GM18520 (cell line): ENCODE data around the gene EMX1.

Experiments
- ATAC-seq: cut with Tn5 transposase; IDR thresholded peaks from one replicate; pipeline ENCODE4 v1.9.1; 2021; ENCODE audit not compliant: unreplicated experiment

Gene EMX1

DNA sequence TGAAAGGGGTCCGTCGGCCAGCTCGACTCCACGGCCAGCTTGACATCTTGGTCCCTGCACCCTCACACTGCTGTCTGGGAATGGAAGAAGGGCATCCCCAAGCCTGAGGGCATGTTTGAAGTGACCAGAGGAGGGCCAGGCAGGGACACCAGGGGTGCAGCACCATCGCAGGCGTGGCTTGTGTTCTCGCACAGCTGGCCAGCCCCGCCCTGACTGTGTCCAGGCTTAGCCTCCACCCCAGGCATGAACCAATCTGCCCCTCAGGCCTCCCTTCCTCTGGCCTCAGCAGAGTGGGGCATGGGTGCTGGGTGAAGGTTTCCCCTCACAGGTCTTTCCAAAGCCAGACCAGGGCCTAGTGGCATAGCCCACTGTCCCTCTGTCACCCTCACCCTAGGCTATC, 25.0 kb downstream of the EMX1 start:
- ATAC-seq: no peak

GRCh38 chr2:72942881-72943418, 25.6 kb downstream of the EMX1 start:
- no peak for ATAC-seq

GRCh38 chr2:72943540-72944395, 26.4 kb downstream of the EMX1 start:
- no peak for ATAC-seq

- ATAC-seq: no peak
Observed at GRCh38 chr2:72944804-72945449, 27.6 kb downstream of the EMX1 start.

DNA sequence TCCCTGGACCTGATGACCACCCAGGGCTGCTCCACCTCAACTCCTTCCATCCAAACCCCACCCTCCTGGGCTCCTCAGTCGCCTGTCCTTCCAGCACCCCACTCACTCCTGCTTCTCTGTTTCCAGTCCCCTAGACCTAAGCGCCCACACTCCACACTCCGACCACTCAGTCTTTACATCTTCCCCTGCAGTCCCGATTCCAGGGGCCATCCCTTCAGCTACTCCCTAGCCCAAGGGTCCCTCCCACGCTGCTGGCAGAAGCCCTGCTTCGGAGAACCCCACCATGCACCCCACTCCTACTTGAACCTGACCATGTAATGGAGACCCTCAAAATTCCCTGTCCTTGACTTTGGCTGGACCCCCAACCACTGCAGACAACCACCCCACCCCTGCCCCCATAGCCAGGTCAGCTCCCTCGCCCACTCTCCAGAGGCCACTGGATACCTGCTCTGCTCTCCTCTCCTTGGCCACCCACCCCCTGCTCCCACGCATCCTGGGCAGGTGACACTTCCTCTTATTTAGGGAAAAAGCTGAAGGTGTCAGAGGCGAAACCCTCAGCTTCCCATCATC, 28.2 kb downstream of the EMX1 start:
- ATAC-seq: no peak

DNA sequence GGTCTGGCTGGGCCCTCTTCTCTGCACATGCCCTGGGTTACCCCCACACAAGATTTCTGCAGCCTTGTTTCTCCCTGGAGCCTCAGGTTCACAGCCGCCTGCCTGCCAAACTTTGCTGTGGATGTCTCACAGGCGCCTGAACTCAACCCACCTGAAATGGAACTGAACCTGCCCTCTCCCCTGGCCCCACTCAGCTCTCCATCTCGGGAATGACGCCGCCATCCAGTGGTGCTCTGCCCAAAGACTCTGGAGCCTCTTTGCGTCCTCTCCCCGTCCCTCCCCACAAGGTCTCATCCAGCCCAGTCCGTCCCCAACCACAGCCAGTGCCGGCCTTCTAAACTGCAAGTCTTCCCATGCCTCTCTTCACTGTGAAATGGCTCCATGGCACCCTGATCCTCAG, 29.1 kb downstream of the EMX1 start:
- ATAC-seq: no peak

DNA sequence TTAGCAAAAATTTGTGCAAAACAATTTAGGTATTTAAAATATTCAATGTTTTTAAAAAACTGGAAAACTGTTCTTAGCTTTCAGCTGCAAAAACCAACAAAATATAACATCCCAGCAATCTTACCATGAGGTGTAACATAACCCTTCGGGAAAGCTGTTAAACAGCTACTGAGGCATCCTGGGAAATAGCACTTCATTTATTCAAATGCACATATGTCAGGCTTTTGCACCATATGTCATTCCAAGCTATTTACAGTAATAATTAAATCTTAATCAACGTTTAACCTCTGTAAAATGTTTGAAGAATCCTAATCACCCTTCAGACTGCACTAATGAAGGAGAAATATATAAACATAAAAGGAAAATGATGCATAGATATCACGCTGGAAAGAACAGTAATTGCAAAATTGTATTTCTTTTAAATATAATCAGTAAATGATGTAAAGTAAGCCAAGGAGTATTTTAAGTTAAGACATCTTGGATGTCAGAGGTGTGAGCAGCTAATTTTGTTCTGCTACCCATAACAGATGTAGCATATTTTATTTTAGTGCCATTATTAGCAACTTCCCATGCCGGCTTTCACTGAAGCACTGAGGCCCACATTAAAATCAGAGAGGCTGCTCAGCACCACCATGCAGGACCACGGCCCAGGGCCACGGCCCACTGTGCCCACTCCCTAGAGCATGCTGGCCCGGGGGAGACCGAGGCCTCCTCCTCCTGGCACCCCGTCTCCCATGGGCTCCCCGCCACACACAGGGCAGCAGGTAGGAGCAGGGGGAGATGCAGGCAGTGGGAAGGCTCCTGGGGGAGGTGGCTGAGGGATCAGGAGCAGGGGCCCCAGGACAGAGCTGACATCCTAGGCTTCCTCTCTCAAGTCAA, 30.9 kb downstream of the EMX1 start:
- ATAC-seq: no peak

GRCh38 chr2:72949045-72949444, 31.7 kb downstream of the EMX1 start:
- ATAC-seq: no peak

- no peak for ATAC-seq
Observed at GRCh38 chr2:72949642-72950041, 32.3 kb downstream of the EMX1 start.

DNA sequence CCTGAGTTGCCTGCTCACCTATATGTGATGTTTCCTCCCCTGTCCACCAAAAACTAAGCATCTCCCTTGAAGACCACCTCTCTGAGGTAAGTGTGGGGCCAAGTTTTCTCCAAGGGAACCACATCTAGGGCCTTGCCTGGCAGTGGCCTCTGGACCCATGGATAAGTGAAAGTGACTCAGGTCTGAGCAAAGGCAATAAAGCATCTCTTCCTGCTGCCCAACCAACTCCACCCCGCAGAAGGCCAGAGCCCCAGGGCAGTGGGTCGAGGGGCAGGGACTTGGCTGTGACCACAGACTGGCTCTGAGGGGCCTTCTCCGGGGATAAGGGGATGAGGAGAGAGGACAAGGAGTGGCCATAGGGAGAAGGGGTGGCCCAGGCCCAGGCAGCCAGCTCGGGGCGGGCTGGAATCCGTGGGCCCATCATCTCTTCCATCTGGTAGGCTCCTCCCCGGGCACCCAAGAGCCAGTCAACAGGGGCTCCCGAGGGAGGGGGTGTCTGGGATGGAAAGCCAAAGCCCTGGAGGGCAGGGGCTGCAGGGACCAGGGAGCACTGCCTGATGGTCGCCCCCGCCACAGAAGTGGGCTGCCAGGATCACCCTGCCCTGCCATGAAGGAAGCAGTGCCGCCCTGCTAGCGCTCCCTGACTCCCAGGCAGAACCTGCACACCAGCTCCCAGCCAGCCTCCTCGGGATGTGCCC, 33.4 kb downstream of the EMX1 start:
- no peak for ATAC-seq

DNA sequence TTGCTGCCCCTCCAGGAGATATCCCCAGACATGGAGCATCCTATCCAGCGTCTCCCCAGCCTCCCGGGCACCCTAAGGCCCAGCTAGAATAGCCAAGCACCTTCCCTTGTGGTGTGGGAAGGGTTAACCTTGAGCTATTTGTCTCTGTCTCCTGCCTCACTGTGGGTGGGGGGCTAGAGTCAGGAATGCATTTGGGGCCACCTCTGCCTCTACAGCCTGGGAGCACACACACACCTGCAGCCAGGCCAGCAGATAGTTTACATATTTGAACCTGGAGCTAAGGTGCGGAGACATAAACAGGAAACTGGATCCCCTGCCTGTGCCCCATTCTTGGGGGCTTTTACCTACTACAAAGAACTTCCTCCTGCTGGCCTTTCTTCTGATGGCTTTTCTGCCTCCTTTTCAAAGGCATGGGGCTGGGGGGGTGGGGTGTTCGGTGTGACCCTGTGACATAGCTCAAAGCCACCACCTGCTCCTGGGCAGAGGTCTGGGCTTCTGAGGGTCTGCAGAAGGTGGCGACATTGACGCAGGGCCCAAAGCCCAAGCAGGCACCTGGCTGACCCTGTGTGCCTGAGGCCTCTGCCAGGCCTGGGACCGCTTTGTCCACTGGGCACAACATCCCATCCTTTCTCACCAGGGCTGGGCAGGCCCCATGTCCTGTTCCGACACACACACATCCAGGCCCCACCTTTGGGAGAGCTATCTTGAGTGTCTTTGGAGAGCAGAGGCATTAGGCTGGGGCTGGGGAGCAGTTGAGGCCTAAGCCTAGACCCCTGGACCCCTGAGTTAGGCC, 34.2 kb downstream of the EMX1 start:
- ATAC-seq: no peak

DNA sequence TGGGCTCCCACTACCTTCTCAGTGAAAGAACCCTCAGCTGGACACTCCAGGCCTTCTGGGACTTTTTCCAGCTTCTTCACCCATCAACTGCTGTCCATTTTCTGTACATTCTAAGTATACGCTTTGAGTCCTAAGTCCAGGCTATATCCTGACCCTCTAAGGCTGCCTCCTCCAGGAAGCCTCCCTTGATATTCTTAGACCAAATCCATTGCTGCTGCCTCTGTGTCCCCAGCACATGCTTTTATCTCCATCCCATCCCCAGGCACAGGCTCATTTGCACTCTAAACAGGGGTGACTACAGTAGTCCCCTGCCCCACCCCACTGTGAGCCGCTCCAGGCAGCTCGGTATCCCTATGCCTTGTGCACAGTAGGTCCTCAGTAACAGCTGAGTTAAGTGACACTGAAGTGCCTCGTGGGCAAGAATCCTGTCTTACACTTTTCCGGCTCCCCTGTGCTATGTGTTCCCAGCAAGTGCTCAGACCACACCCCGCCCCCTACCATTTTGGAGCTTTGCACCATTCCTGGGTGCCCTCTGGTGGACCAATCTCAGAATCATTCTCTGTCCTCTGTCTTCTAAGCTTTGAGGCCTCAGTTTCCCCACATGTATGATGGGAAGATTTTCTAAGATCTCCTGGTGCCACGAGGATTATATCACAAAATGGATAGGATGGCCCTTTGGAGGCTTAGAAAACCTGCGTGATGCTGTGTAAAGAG, 34.9 kb downstream of the EMX1 start:
- no peak for ATAC-seq

DNA sequence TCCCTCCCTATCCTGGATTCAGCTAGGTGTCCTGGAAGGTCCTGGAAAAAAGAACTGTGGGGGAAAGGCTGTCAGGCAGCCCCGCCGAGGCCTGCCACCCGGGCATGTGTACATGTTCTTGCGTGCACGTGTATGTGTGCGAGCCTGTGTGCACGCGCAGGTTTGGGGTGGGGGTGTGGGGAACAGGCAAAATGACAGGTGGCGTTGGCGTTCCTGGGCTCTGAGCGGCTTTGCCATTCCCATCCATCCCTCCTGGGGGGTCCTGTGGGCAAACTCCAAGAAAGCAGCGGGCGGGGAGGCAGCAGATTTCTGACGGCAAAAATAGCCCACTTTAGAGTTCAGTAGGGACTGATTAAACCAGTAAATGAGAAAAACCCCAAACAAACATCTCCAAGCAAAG, 35.6 kb downstream of the EMX1 start:
- ATAC-seq: no peak

DNA sequence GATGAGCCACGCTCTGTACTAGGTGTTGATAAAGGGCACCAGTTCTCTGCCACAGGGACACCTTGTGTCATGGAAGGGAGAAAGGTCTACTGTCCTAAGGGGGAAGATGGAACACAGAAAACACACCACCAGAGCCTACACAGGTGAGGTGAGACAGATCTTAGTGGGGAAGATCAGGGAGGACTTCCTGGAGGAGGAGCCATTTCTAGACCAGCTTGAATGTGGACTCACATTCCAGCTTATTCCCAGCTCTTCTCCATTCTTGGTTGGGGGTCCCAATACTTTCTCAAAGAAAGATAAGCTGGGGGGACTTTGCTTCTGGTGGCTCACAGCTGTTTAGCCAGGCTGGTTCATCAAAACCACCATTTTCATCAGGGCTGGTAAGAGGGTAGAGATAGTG, 36.2 kb downstream of the EMX1 start:
- ATAC-seq: no peak

- ATAC-seq: no peak
Observed at GRCh38 chr2:72953976-72954375, 36.7 kb downstream of the EMX1 start.

GRCh38 chr2:72954376-72955227, 37.3 kb downstream of the EMX1 start:
- no peak for ATAC-seq

DNA sequence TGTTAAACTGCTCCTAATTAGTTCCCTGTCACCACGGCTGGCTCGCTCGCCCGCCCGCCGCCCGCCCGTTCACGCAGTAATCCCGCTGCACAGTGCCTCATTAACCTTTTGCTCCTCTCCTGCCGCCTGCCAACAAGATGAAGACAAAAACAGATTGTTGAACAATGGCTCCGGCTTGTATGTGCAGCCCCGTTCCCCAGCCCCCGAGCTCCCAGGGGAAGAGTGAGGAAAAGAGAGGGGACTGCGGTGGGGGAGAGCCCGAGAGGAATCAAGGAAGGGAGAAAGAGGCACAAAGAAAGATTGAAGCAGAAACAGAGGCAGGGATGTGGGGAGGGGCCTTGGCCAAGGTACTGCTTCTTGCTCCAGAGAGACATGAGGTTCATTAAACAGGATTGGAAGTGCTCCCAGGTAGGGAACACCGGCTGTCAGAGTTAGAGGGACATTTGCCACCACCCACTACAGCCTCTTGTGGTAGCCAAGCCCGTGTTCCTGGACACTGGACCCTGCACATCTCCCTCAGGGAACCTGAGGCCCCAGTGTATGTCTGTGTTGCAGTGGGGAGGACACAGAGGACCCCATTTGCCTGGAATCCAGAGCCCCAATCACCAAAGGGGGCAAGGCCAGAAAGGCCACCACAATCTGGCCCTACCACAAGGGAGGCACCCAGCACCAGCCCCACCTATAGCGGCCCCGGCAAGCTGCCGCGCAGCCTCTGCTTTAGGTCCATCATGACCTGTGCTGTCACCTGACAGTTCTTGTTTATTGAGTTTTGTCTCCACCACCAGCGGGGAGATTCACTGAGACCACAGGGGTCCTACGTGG, 38.1 kb downstream of the EMX1 start:
- no peak for ATAC-seq
